ENCODE results near the gene ERC2.

ERC2 gene

DNA sequence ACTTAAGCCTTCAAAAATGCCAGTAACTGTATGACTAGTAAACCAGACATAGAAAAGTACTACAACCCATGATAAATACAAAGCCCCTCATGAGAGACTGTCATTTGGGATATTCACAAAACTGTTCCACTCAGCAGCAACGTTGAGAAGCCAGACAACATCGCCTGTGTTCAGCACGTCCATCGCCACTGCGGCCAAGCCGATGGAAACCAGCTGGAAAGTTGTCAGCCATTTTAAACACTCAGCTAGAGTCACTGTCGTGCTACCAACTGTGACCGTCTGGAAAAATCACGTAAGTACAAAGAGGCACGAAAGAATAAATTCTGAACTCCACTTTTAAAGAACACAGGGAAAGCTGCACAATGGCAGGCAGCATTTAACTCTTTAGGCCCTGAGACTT is 640.5 kb downstream of the ERC2 start:
- DNase-seq (ENCODE audit: low read depth, low spot score): no peak

DNA sequence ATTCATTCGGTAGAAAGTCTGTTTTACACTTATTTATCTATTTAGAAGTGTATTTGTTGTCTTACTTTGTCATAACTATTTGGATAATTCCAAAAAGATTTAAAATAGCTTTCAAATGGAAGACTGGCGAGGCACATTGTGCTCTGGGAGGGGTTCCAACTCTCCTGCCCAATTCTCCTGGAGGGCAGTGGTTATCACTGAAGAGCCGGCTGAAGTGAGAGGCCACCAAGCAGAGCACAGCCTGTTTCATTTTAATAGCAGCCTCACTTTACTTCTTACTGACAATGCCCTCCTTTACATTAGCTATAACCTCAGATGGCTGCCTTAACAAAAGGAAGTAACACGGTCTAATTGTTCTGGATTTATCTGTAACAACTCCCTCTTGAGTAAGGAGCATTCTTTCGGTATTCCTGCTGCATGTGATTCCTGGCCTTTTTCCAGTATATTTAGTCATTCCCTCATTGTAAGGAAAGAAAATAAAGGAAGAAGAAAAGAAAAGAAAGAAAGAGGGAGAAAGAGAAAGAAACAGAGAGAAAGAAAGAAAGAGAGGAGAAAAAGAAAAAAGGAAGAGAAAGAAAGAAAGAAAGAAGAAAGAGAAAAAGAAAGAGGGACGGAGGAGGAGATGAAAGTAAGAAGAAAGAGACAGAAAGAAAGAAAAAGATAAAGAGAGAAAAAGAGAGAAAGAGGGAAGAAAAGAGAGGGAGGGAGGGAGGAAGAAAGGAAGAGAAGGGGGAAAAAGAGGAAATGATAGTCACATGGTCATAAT is 641.4 kb downstream of the ERC2 start:
- no peak for DNase-seq (ENCODE audit: low read depth, low spot score)

DNA sequence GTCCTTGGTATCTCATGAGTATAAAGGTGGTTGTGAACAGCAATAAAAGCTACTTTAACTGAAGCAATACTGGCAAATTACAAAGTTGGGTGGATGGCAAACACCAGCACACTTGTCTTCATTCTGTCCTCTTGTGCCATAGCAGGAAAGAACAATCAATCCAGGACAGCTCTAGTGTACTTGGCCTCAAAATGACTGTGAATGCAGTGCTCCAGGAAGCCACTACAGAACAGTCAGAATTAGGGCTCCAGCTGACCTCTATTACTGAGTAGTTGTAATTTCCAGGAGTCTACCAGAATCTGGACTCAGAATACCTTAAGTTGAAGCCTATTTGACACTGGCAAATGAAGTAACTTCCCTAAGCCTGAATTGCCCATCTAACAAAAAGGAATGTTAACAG is 642.2 kb downstream of the ERC2 start:
- no peak for DNase-seq (ENCODE audit: low read depth, low spot score)

DNA sequence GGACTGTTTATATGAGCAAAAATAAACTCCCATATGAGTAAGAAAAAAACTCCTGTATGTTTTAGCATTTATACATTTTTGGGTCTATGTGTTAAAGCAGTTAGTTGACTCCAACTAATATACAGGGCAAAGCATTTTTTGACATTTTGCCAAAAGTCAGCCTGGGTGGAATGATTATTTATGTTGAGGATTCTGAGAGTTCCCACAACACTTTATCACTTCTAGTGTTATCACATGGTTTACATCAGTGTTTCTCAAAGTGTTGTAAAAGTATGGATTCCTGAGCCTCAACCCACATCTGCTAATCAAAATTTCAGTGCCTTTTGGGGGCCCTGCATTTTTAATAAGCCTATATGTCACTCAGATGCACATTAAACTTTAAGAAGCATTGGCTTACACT is 643.9 kb downstream of the ERC2 start:
- DNase-seq (ENCODE audit: low read depth, low spot score): no peak

DNA sequence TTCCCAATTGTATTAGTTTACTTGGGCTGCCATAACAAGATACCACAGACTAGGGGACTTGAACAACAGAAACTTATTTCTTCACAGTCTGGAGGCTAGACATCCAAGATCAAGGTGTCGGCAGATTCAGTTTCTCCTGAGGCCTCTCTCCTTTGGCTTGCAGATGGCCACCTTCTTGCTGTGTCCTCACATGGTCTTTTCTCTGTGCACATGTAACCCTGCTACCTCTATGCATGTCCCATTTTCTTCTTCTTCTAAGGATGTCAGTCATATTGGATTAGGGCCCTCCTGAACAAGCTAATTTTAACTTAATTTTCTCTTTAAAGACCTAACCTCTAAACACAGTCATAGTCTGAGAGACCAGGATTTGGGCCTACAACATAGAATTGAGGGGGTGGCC is 644.4 kb downstream of the ERC2 start:
- no peak for DNase-seq (ENCODE audit: low read depth, low spot score)

DNA sequence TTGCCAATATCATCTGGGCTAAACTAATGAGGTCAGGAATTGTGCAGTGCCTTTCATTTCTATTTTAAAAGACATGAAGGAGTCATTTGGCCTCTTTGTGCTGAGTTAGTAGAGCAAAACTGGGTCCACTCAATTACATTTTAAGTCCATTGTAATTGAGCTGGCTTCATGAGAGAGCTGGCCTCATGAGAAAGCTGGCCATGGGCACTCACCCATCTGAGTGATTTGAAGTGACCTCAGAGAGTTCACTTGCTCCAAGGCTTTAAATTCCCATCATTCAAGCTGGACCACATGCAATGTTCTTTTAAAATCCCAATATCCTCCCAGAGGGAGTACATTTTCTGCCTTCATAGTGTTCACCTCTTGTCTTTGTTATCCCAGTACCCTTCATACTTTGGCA is 645.3 kb downstream of the ERC2 start:
- no peak for DNase-seq (ENCODE audit: low read depth, low spot score)

DNA sequence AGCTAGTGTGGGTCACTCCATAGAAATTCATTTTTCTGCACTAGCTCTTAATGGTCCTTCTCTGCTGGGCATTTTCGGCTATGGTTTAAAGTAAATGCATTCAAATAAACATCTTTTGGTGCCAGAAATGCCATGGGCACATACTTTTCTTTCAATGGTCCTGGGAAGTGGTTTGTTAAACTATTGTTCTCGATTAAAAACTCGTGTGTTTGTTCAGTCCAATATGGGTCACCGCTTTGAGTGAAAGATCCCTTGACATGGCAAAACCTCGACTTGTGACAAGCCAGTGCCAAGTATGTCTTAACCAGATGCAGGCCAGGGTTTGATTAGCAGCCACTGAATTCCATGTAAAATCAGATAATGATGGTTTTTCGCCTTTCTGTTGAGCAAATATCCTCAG is 649.3 kb downstream of the ERC2 start:
- DNase-seq (ENCODE audit: low read depth, low spot score): no peak

DNA sequence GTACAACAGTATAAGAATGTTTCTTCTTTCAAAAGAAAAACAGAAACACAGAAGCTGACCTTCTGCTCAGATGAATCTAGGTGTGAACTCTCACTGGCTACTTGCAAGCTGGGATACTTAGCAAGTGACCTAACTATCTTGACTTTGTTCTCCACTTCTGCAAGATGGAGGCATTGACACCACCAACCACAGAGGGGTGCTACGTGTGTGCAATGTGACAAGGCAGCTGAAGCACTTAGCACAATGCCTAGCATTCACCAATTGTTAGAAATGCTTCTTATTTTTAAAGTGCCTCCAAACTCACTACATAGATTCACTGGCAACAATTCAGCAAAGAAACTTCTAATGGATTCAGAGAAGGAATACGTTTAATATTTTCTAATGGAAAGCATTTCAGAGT is 649.8 kb downstream of the ERC2 start:
- no peak for DNase-seq (ENCODE audit: low read depth, low spot score)

DNA sequence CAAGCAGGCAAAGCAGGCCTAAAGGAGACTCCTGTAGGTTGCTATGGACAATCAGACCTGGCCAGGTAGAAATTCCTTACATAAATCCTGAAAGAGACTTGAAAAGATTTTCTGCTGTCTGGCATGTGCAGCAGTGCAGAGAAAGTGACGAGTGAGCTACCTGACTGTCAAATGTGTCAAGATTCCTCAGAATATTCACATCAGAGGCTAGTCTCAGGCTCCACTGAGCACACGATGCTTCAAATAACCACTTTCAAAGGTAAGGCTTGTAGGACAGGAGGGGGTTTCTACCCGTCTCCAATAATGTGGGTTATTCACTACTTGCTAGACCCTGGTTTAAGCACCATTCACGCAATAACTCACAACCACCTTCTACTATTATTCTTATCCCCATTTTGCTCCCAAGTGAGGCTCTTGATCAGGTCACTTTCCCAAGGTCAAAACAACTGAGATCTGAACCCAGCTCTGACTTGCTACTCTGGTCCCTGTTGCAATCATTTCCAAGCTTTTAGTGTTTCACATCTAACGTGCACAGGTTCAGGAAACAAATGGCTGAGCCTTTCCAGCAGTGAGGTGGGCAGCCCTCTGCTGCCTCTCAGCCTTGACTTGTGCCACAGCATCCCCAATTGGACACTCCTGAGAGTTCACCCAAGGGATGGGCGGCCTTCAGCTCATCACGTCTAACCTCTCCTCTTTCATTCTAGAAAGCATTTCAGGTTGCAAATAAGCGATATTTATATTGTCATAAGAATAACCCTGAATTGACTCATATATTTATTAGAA is 651.3 kb downstream of the ERC2 start:
- DNase-seq (ENCODE audit: low read depth, low spot score): no peak

DNA sequence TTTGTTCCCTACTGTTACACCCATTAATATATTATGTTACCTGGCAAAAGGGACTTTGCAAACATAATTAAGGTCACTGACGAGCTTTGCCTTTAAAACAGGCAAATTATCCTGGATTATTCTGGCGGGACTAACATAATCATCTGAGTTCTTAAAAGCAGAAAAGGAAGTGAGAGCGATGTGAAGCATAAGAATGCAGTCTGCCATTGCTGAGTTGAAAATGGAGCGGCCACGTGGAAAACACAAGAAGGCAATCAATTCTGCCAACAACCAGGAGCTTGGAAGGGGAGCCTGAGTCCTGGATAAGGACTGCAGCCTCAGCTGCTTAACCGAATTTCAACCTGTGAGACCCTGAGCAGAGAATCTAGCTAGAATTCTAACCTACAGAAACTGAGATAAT is 653.0 kb downstream of the ERC2 start:
- no peak for DNase-seq (ENCODE audit: low read depth, low spot score)

DNA sequence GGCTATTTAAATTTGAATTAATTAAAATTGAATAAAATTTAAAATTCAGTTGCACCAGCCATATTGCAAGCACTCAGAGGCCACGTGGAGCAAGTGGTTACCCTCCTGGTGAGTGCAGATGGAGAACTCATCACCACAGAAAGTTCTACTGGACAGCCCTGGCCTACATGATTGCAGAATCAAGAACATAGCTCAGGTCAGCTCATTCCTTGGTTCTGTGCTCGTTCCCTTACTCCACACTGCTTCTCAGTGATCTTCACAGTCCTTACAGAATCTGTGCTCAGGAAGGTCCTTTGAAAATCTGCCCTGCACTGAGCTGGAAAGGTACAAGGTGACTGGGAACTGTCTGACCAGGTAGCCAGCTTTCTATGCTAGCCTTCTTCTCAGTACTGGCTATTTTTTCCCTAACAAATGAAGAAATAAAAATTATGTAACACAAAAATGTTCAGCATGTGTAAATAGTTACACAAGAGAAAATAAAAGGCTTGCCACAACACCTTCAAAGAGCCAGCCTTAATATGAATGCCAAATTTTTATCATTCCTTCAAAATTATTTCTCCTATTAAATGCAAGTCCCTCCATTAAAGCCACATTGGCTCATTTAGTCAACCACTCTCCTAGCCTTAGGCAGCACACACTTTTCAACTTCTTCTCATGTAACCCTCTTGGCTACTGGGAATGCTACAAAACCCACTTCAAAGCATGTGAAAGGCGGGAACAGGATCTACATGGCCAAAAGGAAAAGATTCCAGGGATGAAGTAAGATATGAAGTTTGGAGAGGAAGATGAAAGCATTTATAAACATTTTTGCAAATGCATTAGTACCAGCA is 654.8 kb downstream of the ERC2 start:
- DNase-seq (ENCODE audit: low read depth, low spot score): no peak

DNA sequence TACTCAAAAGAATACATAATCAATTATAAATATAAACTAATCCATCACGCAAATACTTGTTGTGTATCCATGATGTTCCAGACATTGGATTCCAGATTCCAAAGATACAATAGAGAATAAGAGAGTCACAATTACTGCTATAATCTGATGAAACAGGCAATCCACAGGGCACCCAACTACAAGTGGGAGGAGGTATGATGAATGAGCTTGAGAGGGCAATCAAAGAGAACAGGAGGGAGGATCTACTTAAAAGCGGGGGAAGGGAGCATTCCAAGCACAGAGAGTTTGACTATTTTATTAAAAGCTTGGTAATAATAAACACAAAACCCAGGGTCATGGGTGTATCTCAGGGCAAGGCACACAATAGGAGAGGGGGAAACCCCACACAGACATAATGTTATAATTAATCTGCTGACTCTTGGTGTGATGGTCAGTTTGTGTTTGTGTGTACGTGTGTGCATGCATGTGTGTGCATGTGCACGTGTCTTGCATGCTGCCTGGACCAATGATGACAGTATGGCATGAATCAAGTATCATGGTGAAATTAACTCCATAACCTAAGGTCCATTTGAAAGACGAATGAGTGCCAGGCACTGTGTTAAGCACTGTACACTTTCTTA is 655.8 kb downstream of the ERC2 start:
- DNase-seq (ENCODE audit: low read depth, low spot score): no peak

DNA sequence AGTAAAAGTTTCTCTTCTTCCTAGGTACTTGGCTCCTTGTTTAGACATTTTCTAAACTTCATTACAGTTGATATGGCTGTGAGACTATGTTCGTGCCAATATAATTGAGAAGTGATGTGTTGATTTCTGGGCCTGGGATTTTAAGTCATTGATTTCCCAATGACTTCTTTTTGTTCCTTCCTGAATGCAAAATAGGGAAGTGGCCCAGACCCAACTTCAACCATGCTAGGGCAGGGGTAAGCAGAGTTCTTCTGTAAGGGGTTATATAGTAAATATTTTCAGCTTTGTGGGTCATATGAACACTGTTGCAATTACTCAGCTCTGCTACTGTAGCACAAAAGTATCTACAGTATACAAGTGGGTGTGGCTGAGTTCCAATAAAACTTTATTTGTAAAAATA is 661.1 kb downstream of the ERC2 start:
- DNase-seq (ENCODE audit: low read depth, low spot score): no peak

DNA sequence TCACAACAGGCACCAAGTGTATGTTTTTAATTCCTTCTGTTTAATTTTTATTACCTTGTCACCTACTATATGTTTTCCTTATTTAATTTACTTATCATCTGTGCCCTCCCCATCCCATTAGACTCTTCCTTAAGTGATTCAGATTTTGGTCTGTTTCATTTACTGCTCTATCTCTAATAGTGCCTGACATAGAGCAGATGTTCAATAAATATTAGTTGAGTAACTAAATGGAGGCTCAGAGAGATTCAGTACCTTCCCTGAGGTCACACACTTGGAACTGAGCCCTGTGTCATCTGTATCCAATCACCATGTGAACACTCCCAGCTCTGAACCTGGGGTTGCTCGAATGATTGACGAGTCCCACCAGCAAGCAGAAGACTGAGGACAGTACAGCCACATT is 663.1 kb downstream of the ERC2 start:
- DNase-seq (ENCODE audit: low read depth, low spot score): no peak

DNA sequence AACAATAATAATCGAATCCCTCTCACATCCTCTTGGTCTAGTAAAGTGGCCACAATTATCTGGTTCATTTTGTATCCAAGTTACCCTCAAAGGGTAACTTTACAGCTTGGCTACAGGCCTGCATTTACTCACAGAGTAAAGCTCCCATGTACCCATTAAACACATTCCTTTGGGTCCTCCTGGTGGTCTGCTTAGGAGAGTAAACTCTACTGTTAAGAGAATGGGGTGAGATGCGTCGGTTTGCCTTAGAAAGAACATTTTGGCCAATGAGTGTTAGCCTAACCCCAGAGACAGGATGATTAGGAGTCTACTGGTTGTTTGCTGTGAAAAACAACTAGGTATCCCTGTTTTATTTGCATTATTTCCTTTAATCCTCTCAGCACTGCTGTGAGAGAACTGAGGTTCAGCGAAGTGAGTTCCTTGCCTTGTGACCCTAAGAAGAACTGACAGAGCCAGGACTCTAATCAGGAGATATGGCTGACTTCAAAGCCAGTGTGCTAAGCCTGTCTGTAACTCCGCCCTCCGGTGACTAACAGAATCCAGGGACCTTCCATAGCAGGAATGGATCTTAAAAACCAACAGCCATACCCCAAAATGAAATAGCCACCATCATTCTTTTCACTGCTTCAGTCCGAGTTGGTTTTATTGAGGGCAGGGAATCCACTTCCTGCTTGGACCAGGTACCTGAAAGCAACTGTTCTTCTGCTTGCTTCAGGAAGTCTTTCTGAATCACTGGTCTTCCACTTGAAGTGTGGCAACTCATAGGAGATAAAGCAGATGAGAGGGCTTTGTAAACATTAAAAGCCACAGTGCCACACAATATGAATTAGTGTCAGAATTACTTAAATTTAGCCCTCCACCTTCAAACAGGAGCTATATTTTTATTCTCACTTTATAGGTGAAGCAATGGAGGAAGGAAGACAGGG is 663.8 kb downstream of the ERC2 start:
- no peak for DNase-seq (ENCODE audit: low read depth, low spot score)

DNA sequence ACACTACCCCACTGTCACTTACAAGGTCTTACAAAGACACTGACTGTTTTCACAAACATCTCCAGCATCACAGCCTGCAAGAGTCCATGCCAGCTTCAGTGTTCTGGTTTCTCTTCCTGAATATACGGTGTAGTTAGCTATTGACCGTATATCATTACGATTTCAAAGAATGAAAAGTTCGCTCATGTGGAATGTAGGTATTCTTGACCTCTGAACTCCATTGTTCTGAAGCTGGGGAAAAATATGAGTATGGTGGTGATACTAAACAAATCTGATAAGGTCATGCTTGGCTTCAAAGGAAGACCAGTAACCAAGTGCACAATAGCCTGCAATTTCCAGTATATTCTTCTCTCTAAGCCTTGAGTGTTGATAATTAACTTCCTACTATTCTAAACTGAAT is 665.5 kb downstream of the ERC2 start:
- no peak for DNase-seq (ENCODE audit: low read depth, low spot score)

DNA sequence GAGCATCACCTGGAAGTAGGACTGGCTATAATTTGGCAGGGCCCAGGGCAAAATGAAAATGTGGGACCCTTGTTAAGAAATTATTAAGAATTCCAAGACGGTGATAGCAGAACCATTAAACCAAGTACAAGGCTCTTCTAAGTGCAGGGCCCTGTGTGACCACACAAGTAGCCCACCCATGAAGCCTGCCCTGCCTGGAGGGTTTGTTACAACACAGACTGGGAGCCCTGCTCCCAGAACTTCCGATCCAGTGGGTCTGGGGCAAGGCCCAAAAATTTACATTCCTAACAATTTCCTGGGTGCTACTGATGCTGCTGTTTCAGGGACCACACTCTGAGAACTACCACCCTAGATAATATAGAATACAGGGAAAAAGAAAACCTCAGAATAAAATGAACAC is 666.6 kb downstream of the ERC2 start:
- DNase-seq (ENCODE audit: low read depth, low spot score): no peak

DNA sequence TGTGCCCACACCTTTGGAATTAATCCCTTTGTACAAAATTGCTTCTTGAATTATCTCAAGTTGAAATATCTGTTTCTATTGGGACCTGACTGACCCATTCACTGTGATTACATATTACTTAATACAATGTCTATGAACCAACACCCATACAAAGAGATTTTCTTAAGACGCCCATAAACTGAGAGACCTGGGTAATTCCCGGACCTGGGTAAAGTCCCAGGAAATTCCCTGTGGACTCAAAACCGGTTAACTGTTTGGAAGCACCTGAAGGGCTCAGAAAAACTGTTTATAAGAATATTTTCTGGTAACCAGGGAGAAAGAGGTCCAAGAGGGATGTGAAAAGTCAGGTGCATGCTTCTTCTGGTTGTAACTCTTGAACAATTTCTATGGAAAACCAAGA is 667.2 kb downstream of the ERC2 start:
- no peak for DNase-seq (ENCODE audit: low read depth, low spot score)

DNA sequence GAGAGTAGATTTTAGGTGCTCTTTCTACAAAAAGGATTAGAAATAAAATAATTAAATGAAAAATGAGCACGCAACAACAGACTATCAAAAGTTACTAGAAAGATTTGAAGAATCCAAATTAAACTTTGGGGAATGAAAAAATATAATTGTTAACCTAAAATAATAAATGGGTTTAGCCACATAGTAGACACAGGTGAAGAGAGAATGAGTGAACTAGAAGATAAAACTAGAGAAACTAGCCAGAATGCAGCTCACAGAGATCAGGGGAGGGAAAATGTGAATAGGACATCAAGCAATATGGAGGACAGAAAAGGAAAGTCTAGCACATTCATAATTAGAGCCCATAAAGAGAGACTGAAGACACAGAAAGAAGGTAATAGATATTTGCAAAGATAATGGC is 670.5 kb downstream of the ERC2 start:
- no peak for DNase-seq (ENCODE audit: low read depth, low spot score)

DNA sequence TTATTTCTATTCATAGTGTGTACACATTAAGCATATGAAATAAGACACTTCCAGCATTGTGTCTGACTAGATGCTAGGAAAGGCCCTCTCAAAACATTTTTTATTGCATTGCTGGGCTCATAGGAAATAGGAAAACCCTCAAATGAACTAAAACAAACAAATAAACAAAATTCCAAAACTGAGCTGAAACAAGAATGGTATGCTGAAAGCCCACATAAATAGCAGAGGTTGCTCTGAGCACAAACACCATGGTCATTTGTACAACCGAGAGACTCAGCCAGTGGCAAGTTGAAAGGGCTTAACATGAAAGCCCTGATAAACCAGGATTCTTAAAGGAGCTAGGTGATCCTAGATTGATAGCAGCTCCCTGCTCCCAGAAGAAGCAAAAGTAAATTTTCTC is 671.2 kb downstream of the ERC2 start:
- no peak for DNase-seq (ENCODE audit: low read depth, low spot score)

DNA sequence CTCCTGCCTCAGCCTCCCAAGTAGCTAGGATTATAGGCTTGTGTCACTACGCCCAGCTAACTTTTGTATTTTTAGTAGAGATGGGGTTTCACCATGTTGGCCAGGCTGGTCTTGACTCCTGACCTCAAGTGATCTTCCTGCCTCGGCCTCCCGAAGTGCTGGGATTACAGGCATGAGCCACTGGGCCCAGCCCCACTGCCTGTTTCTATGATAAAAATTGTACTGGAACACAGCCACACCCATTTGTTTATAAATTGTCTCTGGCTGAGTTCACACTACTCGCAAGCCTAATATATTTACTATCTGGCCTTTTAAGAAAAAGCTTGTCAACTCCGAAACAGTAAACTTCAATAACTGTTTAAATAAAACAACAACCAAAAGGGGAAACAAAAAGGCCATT is 671.7 kb downstream of the ERC2 start:
- DNase-seq (ENCODE audit: low read depth, low spot score): no peak
